ENCODE data around the gene TMEM109.

The TMEM109 gene

GRCh38 chr11:60869451-60869825 is 44.5 kb upstream of the TMEM109 start:
- H3K4me3 ChIP-seq (ENCODE audit: low read depth, low read length), result no peak overlapping the region
- TF ChIP-seq CTCF (IDR thresholded peaks at IDR 0.05; ENCODE audit: low read depth, low read length, missing control alignments), result no peak
- DNase-seq (ENCODE audit: low read depth), result no peak

GRCh38 chr11:60870276-60870675 is 43.7 kb upstream of the TMEM109 start:
- no peak for DNase-seq (ENCODE audit: low read depth)
- no peak overlapping the region for H3K4me3 ChIP-seq (ENCODE audit: low read depth, low read length)
- no peak for TF ChIP-seq CTCF (IDR thresholded peaks at IDR 0.05; ENCODE audit: low read depth, low read length, missing control alignments)

- no peak for DNase-seq (ENCODE audit: low read depth)
- H3K4me3 ChIP-seq (ENCODE audit: low read depth, low read length), result no peak overlapping the region
- TF ChIP-seq CTCF (IDR thresholded peaks at IDR 0.05; ENCODE audit: low read depth, low read length, missing control alignments), result no peak
Measured at GRCh38 chr11:60870733-60871377, 43.1 kb upstream of the TMEM109 start.

GRCh38 chr11:60871378-60872061 is 42.4 kb upstream of the TMEM109 start:
- no peak for DNase-seq (ENCODE audit: low read depth)
- TF ChIP-seq CTCF (IDR thresholded peaks at IDR 0.05; ENCODE audit: low read depth, low read length, missing control alignments), result no peak

GRCh38 chr11:60872124-60872960 is 41.6 kb upstream of the TMEM109 start:
- H3K4me3 ChIP-seq (ENCODE audit: low read depth, low read length), result no peak overlapping the region
- no peak for TF ChIP-seq CTCF (IDR thresholded peaks at IDR 0.05; ENCODE audit: low read depth, low read length, missing control alignments)
- DNase-seq (ENCODE audit: low read depth), result no peak

More at GRCh38 chr11:60871378-60872061, 42.4 kb upstream of the TMEM109 start:
- H3K4me3 ChIP-seq (ENCODE audit: low read depth, low read length), result no peak overlapping the region

GRCh38 chr11:60872961-60873524 is 40.9 kb upstream of the TMEM109 start:
- no peak for DNase-seq (ENCODE audit: low read depth)
- no peak overlapping the region for H3K4me3 ChIP-seq (ENCODE audit: low read depth, low read length)
- no peak for TF ChIP-seq CTCF (IDR thresholded peaks at IDR 0.05; ENCODE audit: low read depth, low read length, missing control alignments)
